HG03039 (cell line): ENCODE measurements around the gene WDR37.
A peak's percentile ranks its signal among the peaks of the same experiment; 100 is the strongest.
"Not testable (repeated sequence)": the region's sequence is repeated elsewhere in the genome, so short reads cannot be mapped to it uniquely, and the experiment has no call there.

Experiments used
- ATAC-seq: cut with Tn5 transposase; IDR thresholded peaks from one replicate; pipeline ENCODE4 v1.9.1; 2021; ENCODE audit warnings: mild to moderate bottlenecking, moderate library complexity; ENCODE audit not compliant: unreplicated experiment

The WDR37 gene

GRCh38 chr10:1101946-1102345 lies 45.8 kb downstream of the WDR37 start:
- ATAC-seq: no peak

- ATAC-seq: no peak
Measured at GRCh38 chr10:1102416-1102815, 46.2 kb downstream of the WDR37 start.

- no peak for ATAC-seq
Measured at GRCh38 chr10:1102831-1103230, 46.6 kb downstream of the WDR37 start.

GRCh38 chr10:1103551-1103950 lies 47.4 kb downstream of the WDR37 start:
- ATAC-seq: no peak

- no peak for ATAC-seq
Measured at GRCh38 chr10:1104971-1105370, 48.8 kb downstream of the WDR37 start.

GRCh38 chr10:1107004-1107403 lies 50.8 kb downstream of the WDR37 start:
- no peak for ATAC-seq

GRCh38 chr10:1107679-1108078 lies 51.5 kb downstream of the WDR37 start:
- no peak for ATAC-seq

GRCh38 chr10:1109795-1110673 lies 53.8 kb downstream of the WDR37 start:
- ATAC-seq: peak; percentile 66

GRCh38 chr10:1110674-1111119 lies 54.5 kb downstream of the WDR37 start:
- no peak for ATAC-seq

- ATAC-seq: no peak
Measured at GRCh38 chr10:1114315-1114714, 58.1 kb downstream of the WDR37 start.

GRCh38 chr10:1114719-1115606 lies 58.8 kb downstream of the WDR37 start:
- ATAC-seq: no peak

- no peak for ATAC-seq
Measured at GRCh38 chr10:1115607-1115955, 59.4 kb downstream of the WDR37 start.

- ATAC-seq: no peak
Measured at GRCh38 chr10:1116051-1116450, 59.9 kb downstream of the WDR37 start.

GRCh38 chr10:1116696-1117280 lies 60.6 kb downstream of the WDR37 start:
- ATAC-seq: no peak

GRCh38 chr10:1117651-1118050 lies 61.5 kb downstream of the WDR37 start:
- no peak for ATAC-seq

GRCh38 chr10:1118318-1118717 lies 62.1 kb downstream of the WDR37 start:
- not testable (repeated sequence) for ATAC-seq

- no peak for ATAC-seq
Measured at GRCh38 chr10:1119027-1119426, 62.8 kb downstream of the WDR37 start.

- no peak for ATAC-seq
Measured at GRCh38 chr10:1119501-1119900, 63.3 kb downstream of the WDR37 start.

- no peak for ATAC-seq
Measured at GRCh38 chr10:1120306-1120705, 64.1 kb downstream of the WDR37 start.

- no peak for ATAC-seq
Measured at GRCh38 chr10:1120801-1121211, 64.6 kb downstream of the WDR37 start.

- no peak for ATAC-seq
Measured at GRCh38 chr10:1121271-1121970, 65.2 kb downstream of the WDR37 start.
